OCI-LY7 (cell line): ENCODE data around the gene LAMA4. TPM values are rescaled to one million over a fixed set of nuclear protein-coding genes. Genes with fewer than 3 reads are reported as not detected.

Experiments
- small RNA-seq: library from RNA; depleted of rRNA; stranded (forward); fragments of <200 nt; gene quantifications from one replicate; pipeline ENCODE3, GENCODE V24; 2014
- total RNA-seq, 2 experiments: library from RNA; depleted of rRNA in 1 of 2; stranded (reverse); fragments of >200 nt in 1 of 2; shearing (Covaris generic) in 1 of 2; gene quantifications; 2 replicates each; pipeline ENCODE4 v1.2.3, GENCODE V29; 2014 to 2022

Gene LAMA4
- total RNA-seq, 2 experiments from 2014 or later: not detected

Small RNAs within 50 kb of the gene (small RNA-seq; reads per million reads assigned to genes)
- not detected for gene RNU6-1226P

Other genes starting within 250 kb of the LAMA4 start
- not detected in 2 replicates for gene CCN6, start 200.5 kb downstream of the LAMA4 start, total RNA-seq (2014; rRNA removed; shearing (Covaris generic))
- not detected in 2 replicates for gene CCN6, start 200.5 kb downstream of the LAMA4 start, total RNA-seq (2022)
- 27.9 and 35.6 TPM in 2 replicates for gene TUBE1, start 167.1 kb downstream of the LAMA4 start, total RNA-seq (2014; rRNA removed; shearing (Covaris generic))
- 32.6 and 35.7 TPM in 2 replicates for gene TUBE1, start 167.1 kb downstream of the LAMA4 start, total RNA-seq (2022)
- 3.7 and 14.9 TPM in 2 replicates for gene FAM229B, start 167.0 kb downstream of the LAMA4 start, total RNA-seq (2014; rRNA removed; shearing (Covaris generic))
- gene FAM229B, start 167.0 kb downstream of the LAMA4 start, total RNA-seq (2022): 6.2 and 8.2 TPM in 2 replicates
- gene RFPL4B, start 92.8 kb upstream of the LAMA4 start, total RNA-seq (2014; rRNA removed; shearing (Covaris generic)): not detected in 2 replicates
- gene RFPL4B, start 92.8 kb upstream of the LAMA4 start, total RNA-seq (2022): not detected in 2 replicates